ENCODE measurements around the gene FANCB.
A peak's percentile ranks its signal among the peaks of the same experiment; 100 is the strongest.

FANCB gene

GRCh38 chrX:14872851-14873675, at the start of gene FANCB, which contains the start of gene MOSPD2:
FANCB (minus strand) TSS chrX:14873069; CDS start chrX:14865510, 7,559 bp downstream.
MOSPD2 (plus strand) TSS chrX:14873421; CDS start chrX:14873529, 108 bp downstream.
- DNase-seq (ENCODE audit: low read depth in 2 of 3, low spot score in 2 of 3) = peak; percentile 41 to 86 (median 65)

- no peak for DNase-seq (ENCODE audit: low read depth in 2 of 3, low spot score in 2 of 3)
Observed at GRCh38 chrX:14922437-14922836, 49.6 kb upstream of the FANCB start.

GRCh38 chrX:14920196-14920595, 47.3 kb upstream of the FANCB start:
- no peak for DNase-seq (ENCODE audit: low read depth in 2 of 3, low spot score in 2 of 3)

- no peak for DNase-seq (ENCODE audit: low read depth in 2 of 3, low spot score in 2 of 3)
Observed at GRCh38 chrX:14919407-14919806, 46.5 kb upstream of the FANCB start.

GRCh38 chrX:14916017-14916674, 43.3 kb upstream of the FANCB start:
- DNase-seq (ENCODE audit: low read depth in 2 of 3, low spot score in 2 of 3) = no peak

GRCh38 chrX:14915596-14915995, 42.7 kb upstream of the FANCB start:
- DNase-seq (ENCODE audit: low read depth in 2 of 3, low spot score in 2 of 3) = no peak

- DNase-seq (ENCODE audit: low read depth in 2 of 3, low spot score in 2 of 3) = no peak
Observed at GRCh38 chrX:14913241-14913640, 40.4 kb upstream of the FANCB start.

GRCh38 chrX:14903891-14904290, 31.0 kb upstream of the FANCB start:
- no peak for DNase-seq (ENCODE audit: low read depth in 2 of 3, low spot score in 2 of 3)

GRCh38 chrX:14902537-14902936, 29.7 kb upstream of the FANCB start:
- no peak for DNase-seq (ENCODE audit: low read depth in 2 of 3, low spot score in 2 of 3)

GRCh38 chrX:14899607-14900006, 26.7 kb upstream of the FANCB start:
- DNase-seq (ENCODE audit: low read depth in 2 of 3, low spot score in 2 of 3) = no peak

- DNase-seq (ENCODE audit: low read depth in 2 of 3, low spot score in 2 of 3) = no peak
Observed at GRCh38 chrX:14897042-14897441, 24.2 kb upstream of the FANCB start.

- no peak for DNase-seq (ENCODE audit: low read depth in 2 of 3, low spot score in 2 of 3)
Observed at GRCh38 chrX:14896273-14896672, 23.4 kb upstream of the FANCB start.

GRCh38 chrX:14886252-14886651, 13.4 kb upstream of the FANCB start:
- no peak for DNase-seq (ENCODE audit: low read depth in 2 of 3, low spot score in 2 of 3)

GRCh38 chrX:14884714-14885113, 11.8 kb upstream of the FANCB start:
- no peak for DNase-seq (ENCODE audit: low read depth in 2 of 3, low spot score in 2 of 3)

GRCh38 chrX:14883826-14884225, 11.0 kb upstream of the FANCB start:
- no peak for DNase-seq (ENCODE audit: low read depth in 2 of 3, low spot score in 2 of 3)

- no peak for DNase-seq (ENCODE audit: low read depth in 2 of 3, low spot score in 2 of 3)
Observed at GRCh38 chrX:14875624-14876023, 2.8 kb upstream of the FANCB start.

- no peak for DNase-seq (ENCODE audit: low read depth in 2 of 3, low spot score in 2 of 3)
Observed at GRCh38 chrX:14873676-14874049, 794 bp upstream of the FANCB start.

GRCh38 chrX:14872355-14872754, 514 bp downstream of the FANCB start:
- DNase-seq (ENCODE audit: low read depth in 2 of 3, low spot score in 2 of 3) = no peak

GRCh38 chrX:14871767-14872166, 1.1 kb downstream of the FANCB start:
- DNase-seq (ENCODE audit: low read depth in 2 of 3, low spot score in 2 of 3) = no peak

- no peak for DNase-seq (ENCODE audit: low read depth in 2 of 3, low spot score in 2 of 3)
Observed at GRCh38 chrX:14865201-14865600, 7.7 kb downstream of the FANCB start.

- no peak for DNase-seq (ENCODE audit: low read depth in 2 of 3, low spot score in 2 of 3)
Observed at GRCh38 chrX:14864631-14865030, 8.2 kb downstream of the FANCB start.

- no peak for DNase-seq (ENCODE audit: low read depth in 2 of 3, low spot score in 2 of 3)
Observed at GRCh38 chrX:14851526-14851925, 21.3 kb downstream of the FANCB start.

- no peak for DNase-seq (ENCODE audit: low read depth in 2 of 3, low spot score in 2 of 3)
Observed at GRCh38 chrX:14843666-14844065, 29.2 kb downstream of the FANCB start.
